A549 (cell line): ENCODE measurements around the gene LSP1. TPM values are rescaled to one million over a fixed set of nuclear protein-coding genes. Genes with fewer than 3 reads are reported as not detected.
A peak's percentile ranks its signal among the peaks of the same experiment; 100 is the strongest.

Experiments
- ATAC-seq, 2 experiments: fragments of 200-7000 bp in 1 of 2; fragments of >200 bp in 1 of 2; cut with Nextera tagmentation in 1 of 2; cut with Tn5 transposase in 1 of 2; 3 replicates each; pipeline versions ENCODE4 v1.8.0 to v1.9.1; 2018 to 2020; ENCODE audit warnings: mild to moderate bottlenecking in 1 of 2, moderate library complexity in 1 of 2
- CTCF ChIA-PET: fragments of 300-600 bp; sonication (Branson Sonifier 250); formaldehyde crosslinking; extraction: SDS; loops from one replicate; lab custom pipeline; 2021; ENCODE audit warnings: antibody characterized with exemption, inconsistent platforms; lab: Yijun Ruan, JAX
- POLR2A ChIA-PET: fragments of 350-600 bp; formaldehyde crosslinking; extraction: SDS; loops from one replicate; lab custom pipeline; 2021; ENCODE audit warnings: antibody characterized with exemption, inconsistent platforms; lab: Yijun Ruan, JAX
- DNase-seq, 2 experiments: peaks; one replicate each; pipeline versions ENCODE4 v3.0.0 to v3.0.0-alpha.2; 2011 to 2016; ENCODE audit warnings: low read depth in 1 of 2, low spot score in 1 of 2
- FAIRE-seq: peaks from 2 replicates; lab custom pipeline; 2011; peaks lifted over from hg19 to GRCh38; lab: Jason Lieb, UNC
- H3K27ac ChIP-seq, 2 experiments: fragments of >200 bp; sonication (Bioruptor Twin); formaldehyde crosslinking; 3 replicates each; pipeline ENCODE4 v1.5.1; 2016 to 2017
- H3K4me1 ChIP-seq: fragments of >200 bp; sonication (Bioruptor Twin); formaldehyde crosslinking; 3 replicates; pipeline ENCODE4 v1.6.1; 2016
- H3K4me2 ChIP-seq: fragments of >200 bp; sonication (Bioruptor Twin); formaldehyde crosslinking; 3 replicates; pipeline ENCODE4 v1.6.1; 2016
- H3K4me3 ChIP-seq: fragments of >200 bp; sonication (Bioruptor Twin); formaldehyde crosslinking; 3 replicates; pipeline ENCODE4 v1.5.1; 2016
- H3K9me3 ChIP-seq: fragments of >200 bp; sonication (Bioruptor Twin); formaldehyde crosslinking; 3 replicates; pipeline ENCODE4 v1.6.1; 2016
- BHLHE40 ChIP-seq: IDR thresholded peaks from 2 replicates; pipeline ENCODE4 v1.6.1; 2012; ENCODE audit warnings: low read depth, low read length, inconsistent platforms
- CBX2 ChIP-seq: fragments of 200-600 bp; sonication (generic); IDR thresholded peaks from 2 replicates; pipeline ENCODE4 v1.6.1; 2016; ENCODE audit warnings: low read depth, mild to moderate bottlenecking, borderline replicate concordance
- CEBPB ChIP-seq, 2 experiments: fragments of >200 bp in 1 of 2; sonication (Bioruptor Twin) in 1 of 2; formaldehyde crosslinking in 1 of 2; IDR thresholded peaks; 2 replicates each; pipeline ENCODE4 v1.6.1; 2012 to 2016
- CHD4 ChIP-seq: fragments of 200-600 bp; sonication (generic); IDR thresholded peaks from 2 replicates; pipeline ENCODE4 v1.6.1; 2016; ENCODE audit warnings: antibody characterized with exemption, mild to moderate bottlenecking, borderline replicate concordance
- E2F6 ChIP-seq: IDR thresholded peaks from 2 replicates; pipeline ENCODE4 v1.6.1; 2012; ENCODE audit warnings: low read depth, borderline replicate concordance
- EHF ChIP-seq: fragments of 250-450 bp; sonication (Bioruptor Pico); IDR thresholded peaks from 2 replicates; pipeline ENCODE4 v1.5.0; 2020; ENCODE audit warnings: mild to moderate bottlenecking
- FOSL2 ChIP-seq, 2 experiments: fragments of 450-650 bp in 1 of 2; fragments of >200 bp in 1 of 2; sonication (Bioruptor Twin) in 1 of 2; formaldehyde crosslinking; IDR thresholded peaks; 2 replicates each; pipeline versions ENCODE4 v1.5.0 to v1.6.1; 2016 to 2020; ENCODE audit warnings: mild to moderate bottlenecking in 1 of 2, moderate library complexity in 1 of 2
- HDAC2 ChIP-seq: fragments of 200-600 bp; sonication (generic); IDR thresholded peaks from 2 replicates; pipeline ENCODE4 v1.6.1; 2016
- HEYL ChIP-seq: fragments of 250-450 bp; sonication (Bioruptor Pico); IDR thresholded peaks from 2 replicates; pipeline ENCODE4 v1.8.0; 2021; ENCODE audit warnings: mild to moderate bottlenecking, moderate library complexity
- HOXA7 ChIP-seq: fragments of 250-450 bp; sonication (Bioruptor Pico); IDR thresholded peaks from 2 replicates; pipeline ENCODE4 v1.5.0; 2020; ENCODE audit warnings: mild to moderate bottlenecking, moderate library complexity
- JUN ChIP-seq, 2 experiments: fragments of >200 bp; sonication (Bioruptor Twin); formaldehyde crosslinking; IDR thresholded peaks; 2 replicates in 1 of 2; 3 replicates in 1 of 2; pipeline ENCODE4 v1.6.1; 2016 to 2017
- JUNB ChIP-seq: fragments of >200 bp; sonication (Bioruptor Twin); formaldehyde crosslinking; IDR thresholded peaks from 2 replicates; pipeline ENCODE4 v1.6.1; 2016
- KDM1A ChIP-seq: fragments of 200-600 bp; sonication (generic); IDR thresholded peaks from 2 replicates; pipeline ENCODE4 v1.6.1; 2016; ENCODE audit warnings: low read depth, mild to moderate bottlenecking
- KDM5A ChIP-seq: fragments of 200-600 bp; sonication (generic); IDR thresholded peaks from 2 replicates; pipeline ENCODE4 v1.6.1; 2016; ENCODE audit warnings: antibody characterized with exemption, mild to moderate bottlenecking
- MAFK ChIP-seq: fragments of 450-650 bp; IDR thresholded peaks from 2 replicates; pipeline ENCODE4 v1.6.1; 2014; ENCODE audit not compliant: partially characterized antibody
- MAX ChIP-seq: IDR thresholded peaks from 2 replicates; pipeline ENCODE4 v1.6.1; 2012
- MYC ChIP-seq: IDR thresholded peaks from 2 replicates; pipeline ENCODE4 v1.6.1; 2012; ENCODE audit warnings: mild to moderate bottlenecking, inconsistent platforms, low read length, improper control_type of control experiment, borderline replicate concordance
- NFE2L2 ChIP-seq: fragments of 150-350 bp; conservative IDR thresholded peaks from 2 replicates; pipeline ENCODE4 v1.6.1; 2014; ENCODE audit warnings: low read length
- NR3C1 ChIP-seq: fragments of >200 bp; sonication (Bioruptor Twin); formaldehyde crosslinking; IDR thresholded peaks from 3 replicates; pipeline ENCODE4 v1.6.1; 2017
- POLR2AphosphoS2 ChIP-seq: conservative IDR thresholded peaks from 2 replicates; pipeline ENCODE4 v1.6.1; 2012; ENCODE audit warnings: low read length, improper control_type of control experiment, inconsistent platforms
- RAD21 ChIP-seq, 2 experiments: fragments of >200 bp in 1 of 2; sonication (Bioruptor Twin) in 1 of 2; formaldehyde crosslinking in 1 of 2; IDR thresholded peaks in 1 of 2; conservative IDR thresholded peaks in 1 of 2; 2 replicates in 1 of 2; 3 replicates in 1 of 2; pipeline ENCODE4 v1.6.1; 2012 to 2018; ENCODE audit warnings: inconsistent platforms in 1 of 2
- RFX5 ChIP-seq: fragments of 450-650 bp; IDR thresholded peaks from 2 replicates; pipeline ENCODE4 v1.7.1; 2014; ENCODE audit warnings: antibody characterized with exemption, mild to moderate bottlenecking, moderate library complexity
- SMC3 ChIP-seq: fragments of >200 bp; sonication (Bioruptor Twin); formaldehyde crosslinking; IDR thresholded peaks from 3 replicates; pipeline ENCODE4 v1.6.1; 2018; ENCODE audit warnings: inconsistent platforms
- SREBF2 ChIP-seq: fragments of 450-650 bp; IDR thresholded peaks from 2 replicates; pipeline ENCODE4 v1.6.1; 2014; ENCODE audit warnings: mild to moderate bottlenecking, moderate library complexity
- TFCP2L1 ChIP-seq: fragments of 250-450 bp; sonication (Bioruptor Pico); IDR thresholded peaks from 2 replicates; pipeline ENCODE4 v1.5.0; 2021; ENCODE audit warnings: mild to moderate bottlenecking
- TP53 ChIP-seq: fragments of 250-450 bp; sonication (Bioruptor Pico); IDR thresholded peaks from 2 replicates; pipeline ENCODE4 v1.5.0; 2021; ENCODE audit warnings: mild to moderate bottlenecking, moderate library complexity
- USF2 ChIP-seq: fragments of 450-650 bp; IDR thresholded peaks from 2 replicates; pipeline ENCODE4 v1.6.1; 2014; ENCODE audit warnings: antibody characterized with exemption
- ZC3H11A ChIP-seq: fragments of 450-650 bp; IDR thresholded peaks from 2 replicates; pipeline ENCODE4 v1.6.1; 2014; ENCODE audit warnings: antibody characterized with exemption, mild to moderate bottlenecking
- ZNF302 ChIP-seq: fragments of 250-450 bp; sonication (Bioruptor Pico); IDR thresholded peaks from 2 replicates; pipeline ENCODE4 v1.9.0; 2021; ENCODE audit warnings: inconsistent platforms, mild to moderate bottlenecking, moderate library complexity
- ZSCAN20 ChIP-seq: fragments of 250-450 bp; sonication (Bioruptor Pico); IDR thresholded peaks from 2 replicates; pipeline ENCODE4 v1.8.0; 2022; ENCODE audit warnings: mild to moderate bottlenecking, moderate library complexity
- WGBS: methylation state at CpG from one replicate; pipeline ENCODE4 v1.1.6; 2017; ENCODE audit errors: missing lambda C conversion rate; 5-methylcytosine and 5-hydroxymethylcytosine counted together
- polyA plus RNA-seq, 4 experiments: library from polyadenylated mRNA; depleted of rRNA in 3 of 4; stranded (reverse); fragments of >200 nt; fragmentation: RNase III in 1 of 4; extraction: RNeasy Plus Mini Kit Qiagen cat#74134 plus additional on column Dnase treatment in 1 of 4; gene quantifications; 2 replicates in 3 of 4; 3 replicates in 1 of 4; pipeline ENCODE4 v1.2.3, GENCODE V29; 2011 to 2017
- TF ChIP-seq, protein P1 (sequence below): fragments of >200 bp; sonication (Bioruptor Twin); formaldehyde crosslinking; IDR thresholded peaks from 2 replicates; pipeline ENCODE4 v1.6.1; 2016
- TF ChIP-seq, protein P2 (sequence below): IDR thresholded peaks from 2 replicates; pipeline ENCODE4 v1.6.1; 2012

Gene LSP1
- polyA plus RNA-seq, 2 of the 4 experiments (the other 2 are of a cell fraction), result 0.67 to 3.5 TPM

GRCh38 chr11:1868056-1868635 lies 15.3 kb downstream of the LSP1 start:
- Histone ChIP-seq H3K4me3 (no peak overlapping the region), H3K4me1 (peaks cover 42% of the 10 kb centered on the region), H3K9me3 (no peaks in the 10 kb centered on the region), H3K27ac (peak overlapping the region in 1 of 2 experiments; percentile 46; a peak in 2 of 6 replicates), H3K4me2 (no peak overlapping the region)
- CTCF ChIA-PET, result interaction anchor here (1.2 to 3.5 kb wide), 8 partner anchors 8 to 288 kb away, joined by 3 to 35 read pairs (median 8); partner anchors contain the start of gene SYT8
- WGBS, result 69% methylated on average over 8 of the region's 14 CpGs
- no peak for DNase-seq
- ATAC-seq, result no peak
- POLR2A ChIA-PET, result no interaction called here
- FAIRE-seq, result no peak
- TF ChIP-seq FOSL2 (IDR thresholded peaks at IDR 0.05) (no peak), FOSL2 (CRISPR knock-in tag; IDR thresholded peaks at IDR 0.05) (no peak), BHLHE40 (no peak), HEYL (CRISPR knock-in tag) (no peak), SMC3 (no peak), NFE2L2 (no peak), USF2 (no peak), CEBPB (IDR thresholded peaks at IDR 0.05) (no peak), ZSCAN20 (CRISPR knock-in tag) (no peak), SREBF2 (no peak), JUNB (no peak), MYC (no peak), ZC3H11A (no peak), ZNF302 (CRISPR knock-in tag) (no peak), POLR2AphosphoS2 (no peak), E2F6 (no peak), RFX5 (no peak)
- TF ChIP-seq, all 56 proteins: peak for 0

GRCh38 chr11:1868636-1869291 lies 15.9 kb downstream of the LSP1 start:
- no peak for DNase-seq
- no peak for FAIRE-seq
- H3K4me3 ChIP-seq, result no peak overlapping the region
- H3K4me1 ChIP-seq, result peaks cover 38% of the 10 kb centered on the region
- no peaks in the 10 kb centered on the region for H3K9me3 ChIP-seq
- TF ChIP-seq EHF (CRISPR knock-in tag) (no peak), NR3C1 (no peak), MAFK (no peak), HDAC2 (no peak), CHD4 (no peak), BHLHE40 (no peak), RAD21 (conservative IDR thresholded peaks at IDR 0.05 in 1 of 2, IDR thresholded peaks at IDR 0.05 in 1 of 2) (no peak), TFCP2L1 (CRISPR knock-in tag) (no peak), TP53 (CRISPR knock-in tag) (no peak), RFX5 (no peak), CBX2 (no peak), FOSL2 (IDR thresholded peaks at IDR 0.05) (no peak), FOSL2 (CRISPR knock-in tag; IDR thresholded peaks at IDR 0.05) (no peak), JUN (IDR thresholded peaks at IDR 0.05) (no peak), HOXA7 (CRISPR knock-in tag) (no peak), KDM5A (no peak), CEBPB (IDR thresholded peaks at IDR 0.05) (no peak), KDM1A (no peak), MAX (no peak)
- TF ChIP-seq, protein P1, sequence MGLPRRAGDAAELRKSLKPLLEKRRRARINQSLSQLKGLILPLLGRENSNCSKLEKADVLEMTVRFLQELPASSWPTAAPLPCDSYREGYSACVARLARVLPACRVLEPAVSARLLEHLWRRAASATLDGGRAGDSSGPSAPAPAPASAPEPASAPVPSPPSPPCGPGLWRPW, result no peak
- TF ChIP-seq, protein P2, sequence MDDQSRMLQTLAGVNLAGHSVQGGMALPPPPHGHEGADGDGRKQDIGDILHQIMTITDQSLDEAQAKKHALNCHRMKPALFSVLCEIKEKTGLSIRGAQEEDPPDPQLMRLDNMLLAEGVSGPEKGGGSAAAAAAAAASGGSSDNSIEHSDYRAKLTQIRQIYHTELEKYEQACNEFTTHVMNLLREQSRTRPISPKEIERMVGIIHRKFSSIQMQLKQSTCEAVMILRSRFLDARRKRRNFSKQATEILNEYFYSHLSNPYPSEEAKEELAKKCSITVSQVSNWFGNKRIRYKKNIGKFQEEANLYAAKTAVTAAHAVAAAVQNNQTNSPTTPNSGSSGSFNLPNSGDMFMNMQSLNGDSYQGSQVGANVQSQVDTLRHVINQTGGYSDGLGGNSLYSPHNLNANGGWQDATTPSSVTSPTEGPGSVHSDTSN, result no peak
- ChIA-PET CTCF (interaction anchor here (0.8 to 3.5 kb wide), 23 partner anchors 10 to 288 kb away, joined by 3 to 35 read pairs (median 5); partner anchors contain the start of genes LSP1, SYT8 and TNNI2), POLR2A (no interaction called here)
- ATAC-seq, result no peak
- H3K4me2 ChIP-seq, result no peak overlapping the region
- H3K27ac ChIP-seq, result peak overlapping the region in 1 of 2 experiments; percentile 46; a peak in 2 of 6 replicates
- WGBS, result 70% methylated on average over 9 of the region's 25 CpGs
